Measurements from ENCODE around the gene ANKHD1.

DNA sequence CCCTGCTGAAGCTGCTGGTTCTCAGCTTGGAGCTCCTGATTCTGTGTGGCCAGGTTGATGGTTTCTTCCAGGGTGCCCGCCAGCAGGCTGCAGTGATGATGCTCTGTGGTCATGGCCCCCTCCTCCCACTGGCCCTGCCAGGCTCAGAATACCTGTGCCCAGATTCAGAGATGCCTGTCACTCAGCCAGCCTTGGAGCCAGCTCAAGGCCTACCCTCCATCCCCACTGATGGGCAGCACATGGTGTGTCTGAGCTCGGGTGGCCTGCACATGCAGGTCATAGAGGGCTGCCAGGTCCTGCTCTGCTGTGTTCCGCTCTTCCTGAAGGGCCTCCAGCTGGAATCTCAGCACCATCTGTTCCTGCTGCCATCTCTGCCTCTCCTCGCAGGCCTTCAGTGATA is 168.4 kb downstream of the ANKHD1 start:
- TF ChIP-seq POLR2A (IDR thresholded peaks at IDR 0.05) (no peak), POLR2AphosphoS5 (IDR thresholded peaks at IDR 0.05) (no peak)
- TF ChIP-seq, protein P1, sequence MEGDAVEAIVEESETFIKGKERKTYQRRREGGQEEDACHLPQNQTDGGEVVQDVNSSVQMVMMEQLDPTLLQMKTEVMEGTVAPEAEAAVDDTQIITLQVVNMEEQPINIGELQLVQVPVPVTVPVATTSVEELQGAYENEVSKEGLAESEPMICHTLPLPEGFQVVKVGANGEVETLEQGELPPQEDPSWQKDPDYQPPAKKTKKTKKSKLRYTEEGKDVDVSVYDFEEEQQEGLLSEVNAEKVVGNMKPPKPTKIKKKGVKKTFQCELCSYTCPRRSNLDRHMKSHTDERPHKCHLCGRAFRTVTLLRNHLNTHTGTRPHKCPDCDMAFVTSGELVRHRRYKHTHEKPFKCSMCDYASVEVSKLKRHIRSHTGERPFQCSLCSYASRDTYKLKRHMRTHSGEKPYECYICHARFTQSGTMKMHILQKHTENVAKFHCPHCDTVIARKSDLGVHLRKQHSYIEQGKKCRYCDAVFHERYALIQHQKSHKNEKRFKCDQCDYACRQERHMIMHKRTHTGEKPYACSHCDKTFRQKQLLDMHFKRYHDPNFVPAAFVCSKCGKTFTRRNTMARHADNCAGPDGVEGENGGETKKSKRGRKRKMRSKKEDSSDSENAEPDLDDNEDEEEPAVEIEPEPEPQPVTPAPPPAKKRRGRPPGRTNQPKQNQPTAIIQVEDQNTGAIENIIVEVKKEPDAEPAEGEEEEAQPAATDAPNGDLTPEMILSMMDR (IDR thresholded peaks at IDR 0.05) = no peak

Measured in prostate gland (tissue), 2 donors.